OCI-LY1 (cell line): Measurements from ENCODE around the gene SBK3.
"Not testable (repeated sequence)": the region's sequence is repeated elsewhere in the genome, so short reads cannot be mapped to it uniquely, and the experiment has no call there.

Experiments
- H2AFZ ChIP-seq: fragments of 200-600 bp; sonication (generic), shearing (Covaris generic); 2 replicates; pipeline ENCODE4 v1.6.0; 2014; ENCODE audit warnings: antibody characterized with exemption, mild to moderate bottlenecking, low read length
- H3F3A ChIP-seq: fragments of 200-600 bp; sonication (generic), shearing (Covaris generic); 2 replicates; pipeline ENCODE4 v1.6.0; 2014; ENCODE audit warnings: mild to moderate bottlenecking, antibody characterized with exemption, low read length, moderate library complexity; ENCODE audit not compliant: insufficient read depth
- H3K27ac ChIP-seq: fragments of 200-600 bp; sonication (generic); 2 replicates; pipeline ENCODE4 v1.5.1; 2014; ENCODE audit warnings: low read length, mixed run types, mild to moderate bottlenecking, low read depth; ENCODE audit not compliant: poor library complexity, severe bottlenecking
- H3K27me3 ChIP-seq: fragments of 200-600 bp; sonication (generic); 2 replicates; pipeline ENCODE4 v1.6.0; 2014; ENCODE audit warnings: antibody characterized with exemption, mild to moderate bottlenecking, low read length, moderate library complexity; ENCODE audit not compliant: insufficient read depth
- H3K36me3 ChIP-seq: fragments of 200-600 bp; sonication (generic); 2 replicates; pipeline ENCODE4 v1.6.1; 2014; ENCODE audit warnings: mild to moderate bottlenecking, antibody characterized with exemption, low read length, moderate library complexity, mixed read lengths; ENCODE audit not compliant: insufficient read depth
- H3K4me1 ChIP-seq: fragments of 200-600 bp; sonication (generic); 2 replicates; pipeline ENCODE4 v1.5.1; 2014; ENCODE audit warnings: mild to moderate bottlenecking, low read length, moderate library complexity; ENCODE audit not compliant: insufficient read depth, severe bottlenecking
- H3K4me2 ChIP-seq: fragments of 200-600 bp; sonication (generic), shearing (Covaris generic); 2 replicates; pipeline ENCODE4 v1.6.1; 2014; ENCODE audit warnings: low read length
- H3K4me3 ChIP-seq: fragments of 200-600 bp; sonication (generic); 2 replicates; pipeline ENCODE4 v1.5.1; 2014; ENCODE audit warnings: low read length, low read depth, mild to moderate bottlenecking, mixed read lengths; ENCODE audit not compliant: poor library complexity, severe bottlenecking
- H3K79me2 ChIP-seq: fragments of 200-600 bp; shearing (Covaris generic); 2 replicates; pipeline ENCODE4 v1.6.1; 2016; ENCODE audit warnings: mixed run types, low read length, mixed read lengths; ENCODE audit not compliant: insufficient read depth
- H3K9ac ChIP-seq: fragments of 200-600 bp; sonication (generic), shearing (Covaris generic); 2 replicates; pipeline ENCODE4 v1.6.1; 2014; ENCODE audit warnings: mild to moderate bottlenecking, low read length, mixed read lengths
- H3K9me2 ChIP-seq: fragments of 200-600 bp; sonication (generic), shearing (Covaris generic); 2 replicates; pipeline ENCODE4 v1.6.1; 2014; ENCODE audit warnings: low read depth, mild to moderate bottlenecking, low read length, mixed read lengths
- H3K9me3 ChIP-seq: fragments of 200-600 bp; shearing (Covaris generic); 2 replicates; pipeline ENCODE4 v1.6.1; 2014; ENCODE audit warnings: low read length, mixed read lengths
- H4K20me1 ChIP-seq: fragments of 200-600 bp; sonication (generic), shearing (Covaris generic); 2 replicates; pipeline ENCODE4 v1.6.0; 2016; ENCODE audit warnings: mild to moderate bottlenecking, low read length; ENCODE audit not compliant: insufficient read depth
- CTCF ChIP-seq: fragments of 200-600 bp; sonication (generic), shearing (Covaris generic); IDR thresholded peaks from 2 replicates; pipeline ENCODE4 v1.5.1; 2017; ENCODE audit warnings: mild to moderate bottlenecking, antibody characterized with exemption, low read length, moderate library complexity, mixed read lengths
- EZH2 ChIP-seq: fragments of 200-600 bp; sonication (generic), shearing (Covaris generic); IDR thresholded peaks from 2 replicates; pipeline ENCODE4 v1.8.0; 2017; ENCODE audit warnings: borderline replicate concordance, mixed run types, mild to moderate bottlenecking, antibody characterized with exemption, low read length, moderate library complexity, mixed read lengths

SBK3 gene

GRCh38 chr19:55584871-55585270 lies 39.5 kb upstream of the SBK3 start:
- Histone ChIP-seq H4K20me1 (no peaks in the 10 kb centered on the region), H3K4me1 (peaks cover 24% of the 10 kb centered on the region), H3K27me3 (no peaks in the 10 kb centered on the region; the same call in 1 of the 2 replicates), H3K79me2 (no peaks in the 10 kb centered on the region), H3K4me3 (no peak overlapping the region), H3K27ac (no peak overlapping the region), H3K9ac (no peak overlapping the region), H3K9me2 (no peaks in the 10 kb centered on the region), H2AFZ (no peak overlapping the region), H3K4me2 (no peak overlapping the region), H3F3A (no peaks in the 10 kb centered on the region), H3K36me3 (no peaks in the 10 kb centered on the region), H3K9me3 (no peaks in the 10 kb centered on the region)
- TF ChIP-seq CTCF (no peak), EZH2 (no peak)

- not testable (repeated sequence) for H3K27me3 ChIP-seq, H3K9ac ChIP-seq, H3K36me3 ChIP-seq, H3K79me2 ChIP-seq, H3K27ac ChIP-seq, H3K9me2 ChIP-seq, H3K4me2 ChIP-seq, H4K20me1 ChIP-seq, H3K9me3 ChIP-seq, H2AFZ ChIP-seq, H3K4me3 ChIP-seq, H3F3A ChIP-seq
- H3K4me1 ChIP-seq = peaks cover 30% of the 10 kb centered on the region
Observed at GRCh38 chr19:55583897-55584296, 38.6 kb upstream of the SBK3 start.

DNA sequence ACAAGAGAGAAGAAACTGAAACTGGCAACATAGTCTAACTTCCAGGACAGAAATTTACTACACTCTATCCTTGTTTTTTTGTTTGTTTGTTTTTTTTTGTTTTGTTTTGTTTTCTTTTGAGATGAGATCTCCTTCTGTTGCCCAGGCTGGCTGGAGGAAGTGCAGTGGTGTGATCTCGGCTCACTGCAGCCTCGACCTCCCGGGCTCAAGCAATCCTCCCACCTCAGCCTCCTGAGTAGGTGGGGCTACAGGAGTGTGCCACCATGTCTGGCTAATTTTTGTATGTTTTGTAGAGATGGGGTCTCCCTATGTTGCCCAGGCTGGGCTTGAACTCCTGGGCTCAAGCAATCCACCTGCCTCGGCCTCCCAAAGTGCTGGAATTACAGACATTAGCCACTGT lies 36.9 kb upstream of the SBK3 start:
- H3K27ac ChIP-seq, H3K9ac ChIP-seq, H3K4me3 ChIP-seq, H3K36me3 ChIP-seq, H3K79me2 ChIP-seq, H3K27me3 ChIP-seq, H4K20me1 ChIP-seq, H3K9me2 ChIP-seq, H3F3A ChIP-seq, H2AFZ ChIP-seq, H3K9me3 ChIP-seq, H3K4me2 ChIP-seq: not testable (repeated sequence)
- H3K4me1 ChIP-seq = peaks cover 30% of the 10 kb centered on the region

GRCh38 chr19:55581823-55582223 lies 36.5 kb upstream of the SBK3 start:
- no peaks in the 10 kb centered on the region for H3F3A ChIP-seq
- H3K9ac ChIP-seq = no peak overlapping the region
- H3K27ac ChIP-seq = no peak overlapping the region
- H3K27me3 ChIP-seq = no peaks in the 10 kb centered on the region; the same call in 1 of the 2 replicates
- H3K4me2 ChIP-seq = no peak overlapping the region
- no peaks in the 10 kb centered on the region for H3K9me2 ChIP-seq
- H4K20me1 ChIP-seq = no peaks in the 10 kb centered on the region
- no peaks in the 10 kb centered on the region for H3K9me3 ChIP-seq
- H3K4me1 ChIP-seq = peaks cover 26% of the 10 kb centered on the region
- TF ChIP-seq EZH2 (no peak), CTCF (no peak)
- no peak overlapping the region for H3K4me3 ChIP-seq
- no peak overlapping the region for H2AFZ ChIP-seq
- H3K36me3 ChIP-seq = peaks cover 9% of the 10 kb centered on the region
- H3K79me2 ChIP-seq = no peaks in the 10 kb centered on the region
